ENCODE data around the gene PPP2R5A.

DNA sequence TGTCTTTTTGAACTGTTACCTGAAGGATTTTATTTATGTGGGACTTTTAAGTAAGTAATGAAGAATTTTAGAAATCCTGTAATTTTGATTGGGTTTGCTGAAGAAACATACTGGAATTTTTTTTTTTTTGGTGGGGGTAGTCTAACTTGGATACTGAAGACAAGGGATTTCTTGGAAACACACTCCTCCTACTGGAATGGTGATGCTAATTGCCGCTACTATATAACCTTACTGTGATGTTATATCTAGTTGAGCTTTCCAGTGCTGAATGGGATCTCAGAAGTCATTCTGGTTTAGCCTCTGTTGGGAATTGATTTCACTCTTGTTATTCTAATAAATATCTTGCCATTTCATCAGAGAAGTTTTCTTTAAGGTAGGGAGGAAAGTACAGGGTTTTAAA lies 8.4 kb downstream of the PPP2R5A start:
- TF ChIP-seq TAF1 (IDR thresholded peaks at IDR 0.05; ENCODE audit: borderline replicate concordance, low read depth, low read length): no peak
- TF ChIP-seq POLR2A (IDR thresholded peaks at IDR 0.05; ENCODE audit: low read depth, low read length): no peak

Measured in GM12892 (cell line).